Mucosa of rectum (tissue), 2 donors: ENCODE data around the gene FRMD4A.

Experiments used
- H3K27ac ChIP-seq, 2 donors: one replicate each; pipeline ENCODE4 v1.7.0; 2013; ENCODE audit warnings: inconsistent platforms in 2 of 2, low read depth in 2 of 2, low read length in 2 of 2
- H3K27me3 ChIP-seq, 2 donors: one replicate each; pipeline ENCODE4 v1.7.0; 2013; ENCODE audit warnings: low read length in 2 of 2; ENCODE audit not compliant: control insufficient read depth in 2 of 2, insufficient read depth in 2 of 2
- H3K36me3 ChIP-seq, 2 donors: one replicate each; pipeline ENCODE4 v1.7.0; 2013; ENCODE audit warnings: low read length in 2 of 2; ENCODE audit not compliant: control insufficient read depth in 2 of 2, insufficient read depth in 2 of 2
- H3K4me1 ChIP-seq, 2 donors: one replicate each; pipeline ENCODE4 v1.7.0; 2013; ENCODE audit warnings: low read length in 2 of 2, mild to moderate bottlenecking in 1 of 2; ENCODE audit not compliant: control insufficient read depth in 2 of 2, insufficient read depth in 2 of 2
- H3K4me3 ChIP-seq, 2 donors: one replicate each; pipeline ENCODE4 v1.7.0; 2013; ENCODE audit warnings: low read length in 2 of 2
- H3K9ac ChIP-seq, 2 donors: one replicate each; pipeline ENCODE4 v1.7.0; 2013; ENCODE audit warnings: low read length in 2 of 2, low read depth in 1 of 2, mild to moderate bottlenecking in 1 of 2
- H3K9me3 ChIP-seq, 2 donors: one replicate each; pipeline ENCODE4 v1.7.0; 2013; ENCODE audit warnings: low read length in 2 of 2; ENCODE audit not compliant: control insufficient read depth in 2 of 2
- donor health status: healthy.
- donor health status: Normal muscosa, but diverticular disease.

The FRMD4A gene

DNA sequence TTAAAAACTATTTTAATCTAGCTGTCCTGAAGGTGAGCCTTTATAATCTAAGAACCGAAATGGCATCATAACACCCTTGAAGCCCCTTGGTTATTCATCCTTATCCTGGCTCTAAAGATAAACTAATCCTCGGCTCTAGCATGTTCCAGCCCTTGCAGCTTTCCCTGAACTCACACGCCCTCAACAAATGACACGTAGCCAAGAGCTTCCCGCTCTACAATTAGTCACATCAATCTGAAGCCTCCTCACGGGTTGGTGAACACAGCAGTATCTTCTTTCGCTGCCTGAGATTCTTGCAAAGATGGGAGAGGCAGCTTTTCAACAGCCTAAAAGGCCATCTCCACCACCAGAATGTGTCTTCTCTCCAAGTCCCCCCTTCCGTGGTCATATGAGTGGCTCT, 4.1 kb downstream of the FRMD4A start:
- Histone ChIP-seq H3K36me3 (no peaks in the 10 kb centered on the region), H3K4me1 (no peaks in the 10 kb centered on the region), H3K9me3 (no peaks in the 10 kb centered on the region), H3K27ac (no peak overlapping the region), H3K27me3 (peaks cover 8 to 18% of the 10 kb centered on the region in 2 donors), H3K9ac (no peak overlapping the region), H3K4me3 (no peak overlapping the region)

DNA sequence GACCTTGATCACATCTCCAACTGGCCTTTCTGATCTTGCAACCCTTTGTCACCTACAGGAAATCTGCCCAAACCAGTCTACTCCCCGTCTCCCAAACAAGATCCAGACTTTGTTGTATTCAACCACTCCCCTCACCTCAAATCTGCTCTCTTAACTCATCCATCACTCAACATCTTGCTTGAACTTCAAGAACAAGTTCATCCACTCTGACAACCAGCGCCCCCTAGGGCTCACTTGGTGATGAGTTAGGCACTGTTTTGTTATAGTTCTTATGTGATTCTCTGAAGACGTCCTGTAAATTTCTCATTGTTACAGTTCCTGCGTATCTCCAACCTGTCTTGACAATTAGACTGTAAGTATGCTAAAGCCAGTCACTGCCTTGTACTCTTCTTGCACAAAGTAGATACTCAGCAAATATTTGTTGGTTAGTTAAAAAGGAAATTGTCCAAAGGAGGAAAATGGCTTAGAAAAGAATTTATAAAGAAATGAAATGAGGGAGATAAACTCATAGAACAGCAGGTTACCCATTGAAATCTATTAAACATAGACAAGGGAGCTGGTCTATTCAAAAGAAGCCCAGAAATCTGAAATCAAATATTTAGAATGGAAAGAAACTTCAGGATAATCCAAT, 5.3 kb downstream of the FRMD4A start:
- Histone ChIP-seq H3K27ac (no peak overlapping the region), H3K4me3 (no peak overlapping the region), H3K9me3 (no peaks in the 10 kb centered on the region), H3K9ac (no peak overlapping the region), H3K4me1 (no peaks in the 10 kb centered on the region), H3K27me3 (peaks cover 4 to 13% of the 10 kb centered on the region in 2 donors), H3K36me3 (no peaks in the 10 kb centered on the region)

DNA sequence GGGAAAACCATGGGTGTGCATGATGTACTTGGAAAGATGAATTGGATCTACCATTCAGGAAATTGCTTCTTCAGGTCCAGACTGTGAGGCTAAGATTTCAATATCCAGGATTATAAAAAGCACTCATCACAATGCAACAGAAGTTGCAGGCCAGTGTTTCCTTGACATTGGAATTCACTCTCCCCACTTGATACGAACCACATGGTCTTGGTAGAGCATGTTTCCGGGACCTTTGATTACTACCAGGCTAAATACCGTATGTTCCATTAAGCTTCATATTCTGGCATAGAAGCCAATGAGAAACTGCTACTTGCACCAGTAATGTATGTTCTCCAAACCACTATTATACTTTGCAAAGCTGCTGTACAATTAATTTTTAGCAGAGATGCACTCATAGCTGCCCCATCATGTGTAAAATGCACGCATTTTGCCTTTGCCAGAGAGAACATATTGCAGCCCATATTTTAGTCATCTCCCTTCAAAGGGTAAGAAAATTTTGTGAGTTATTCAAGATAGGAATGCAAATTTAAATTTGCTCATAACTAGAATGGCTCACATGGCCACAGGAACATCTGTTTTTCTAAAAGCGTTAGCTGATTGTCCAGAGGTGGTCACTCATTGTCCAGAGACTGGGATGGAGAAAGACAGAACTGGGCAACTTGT, 8.1 kb downstream of the FRMD4A start:
- Histone ChIP-seq H3K9me3 (no peaks in the 10 kb centered on the region), H3K4me1 (no peaks in the 10 kb centered on the region), H3K27me3 (peaks cover 2 to 5% of the 10 kb centered on the region in 2 donors), H3K4me3 (no peak overlapping the region), H3K27ac (no peak overlapping the region), H3K9ac (no peak overlapping the region), H3K36me3 (no peaks in the 10 kb centered on the region)

DNA sequence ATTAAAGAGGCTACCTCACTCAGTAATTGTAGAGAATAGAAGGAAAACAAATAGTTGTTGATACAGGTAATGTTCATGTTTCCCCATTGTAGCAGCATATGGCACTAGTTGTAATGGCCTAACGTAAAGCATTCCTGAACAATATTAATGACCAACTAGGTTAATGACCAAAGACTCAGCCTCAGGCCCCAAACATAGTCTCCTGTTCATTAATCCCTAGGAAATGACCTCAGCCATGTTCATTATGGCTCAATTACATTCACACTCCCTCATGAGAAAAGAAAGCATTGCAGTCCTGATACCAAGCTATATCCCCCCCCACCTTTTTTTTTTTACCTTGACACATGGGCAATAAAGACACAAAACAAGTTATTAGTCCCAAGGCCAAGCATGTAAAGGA, 12.7 kb downstream of the FRMD4A start:
- no peak overlapping the region for H3K9ac ChIP-seq
- H3K36me3 ChIP-seq, result no peaks in the 10 kb centered on the region
- no peaks in the 10 kb centered on the region for H3K4me1 ChIP-seq
- no peak overlapping the region for H3K27ac ChIP-seq
- no peak overlapping the region for H3K4me3 ChIP-seq
- no peaks in the 10 kb centered on the region for H3K9me3 ChIP-seq
- H3K27me3 ChIP-seq, result peaks cover 0 to 6% of the 10 kb centered on the region in 2 donors

DNA sequence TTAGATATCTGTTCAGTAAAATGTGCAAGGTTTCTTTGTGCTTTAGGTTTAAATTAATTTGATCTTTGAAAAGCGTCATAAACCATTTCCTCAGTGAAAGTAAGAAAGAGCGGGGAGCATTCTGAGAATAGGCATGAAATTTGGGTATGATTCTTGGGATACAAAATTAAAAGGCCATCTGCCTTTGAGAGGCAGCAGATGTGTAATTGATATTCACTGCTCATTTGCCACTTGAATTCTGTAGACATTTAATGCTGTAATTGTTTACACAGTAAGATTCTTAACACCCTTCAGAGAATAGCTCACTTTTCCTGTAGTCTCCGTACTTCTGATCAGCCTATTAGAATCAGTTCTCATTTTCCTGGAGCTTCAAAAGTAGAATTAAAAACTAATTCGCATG, 18.7 kb downstream of the FRMD4A start:
- Histone ChIP-seq H3K9ac (no peak overlapping the region), H3K27me3 (peaks cover 0 to 11% of the 10 kb centered on the region in 2 donors), H3K9me3 (no peaks in the 10 kb centered on the region), H3K27ac (no peak overlapping the region), H3K4me1 (no peaks in the 10 kb centered on the region), H3K36me3 (no peaks in the 10 kb centered on the region), H3K4me3 (no peak overlapping the region)

DNA sequence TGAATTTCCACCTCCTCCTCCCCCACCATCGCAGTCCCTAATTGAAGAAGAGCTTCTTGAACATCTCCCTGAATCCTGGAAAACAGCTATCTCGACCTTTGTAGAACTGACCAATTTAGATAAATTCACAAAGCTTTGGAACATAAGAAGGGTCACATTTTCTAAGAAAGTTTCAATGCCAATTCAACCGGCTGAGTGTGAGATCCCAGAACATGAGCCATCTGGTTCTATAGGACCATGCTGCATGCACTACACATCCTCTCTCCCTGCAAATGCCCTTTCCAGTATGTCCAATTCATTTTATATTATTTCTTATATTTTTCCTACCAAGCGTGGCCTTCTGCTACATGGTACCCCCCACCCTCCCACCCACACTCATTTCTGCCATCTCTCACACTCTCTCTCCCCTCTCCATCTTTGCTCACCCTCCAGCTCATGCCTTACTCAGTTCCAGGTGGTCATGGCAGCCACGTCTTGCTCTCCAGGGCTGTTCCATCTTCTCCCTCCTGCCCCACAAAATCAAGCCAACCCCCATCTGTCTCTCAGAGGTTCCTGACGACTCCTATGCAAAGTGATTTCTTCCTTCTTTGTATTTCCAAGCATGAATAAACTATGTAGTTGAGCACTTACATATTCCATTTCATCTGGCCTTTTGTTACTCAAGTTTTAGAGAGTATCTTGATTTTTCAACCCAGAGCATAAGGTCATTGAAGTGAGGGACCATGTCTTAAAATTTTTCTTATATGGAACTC, 19.3 kb downstream of the FRMD4A start:
- no peak overlapping the region for H3K4me3 ChIP-seq
- H3K36me3 ChIP-seq, result no peaks in the 10 kb centered on the region

DNA sequence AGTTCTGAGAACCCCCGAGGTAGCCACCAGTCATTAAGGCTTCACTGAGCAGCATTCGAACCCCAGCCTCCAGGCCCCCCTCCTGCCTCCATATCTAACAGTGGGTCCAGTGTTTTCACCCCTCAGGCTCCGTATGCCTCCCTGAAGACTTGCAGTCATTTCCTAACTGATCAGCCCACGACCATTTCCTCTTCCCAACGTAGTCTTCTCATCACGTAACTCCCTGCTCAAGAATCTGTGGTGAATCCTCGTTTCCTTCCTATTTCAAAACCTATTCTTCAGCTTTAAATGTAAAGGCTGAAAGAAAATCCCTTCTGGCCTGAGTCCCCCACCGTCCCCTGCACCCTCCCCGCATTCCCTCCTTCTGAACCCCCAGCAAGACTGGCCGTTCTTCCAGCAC, 21.1 kb downstream of the FRMD4A start:
- H3K9me3 ChIP-seq, result no peaks in the 10 kb centered on the region
- peaks cover 0 to 11% of the 10 kb centered on the region in 2 donors for H3K27me3 ChIP-seq
- no peaks in the 10 kb centered on the region for H3K4me1 ChIP-seq
- no peaks in the 10 kb centered on the region for H3K36me3 ChIP-seq
- H3K9ac ChIP-seq, result no peak overlapping the region
- no peak overlapping the region for H3K27ac ChIP-seq
- H3K4me3 ChIP-seq, result no peak overlapping the region

More for the DNA sequence above, 19.3 kb downstream of the FRMD4A start:
- Histone ChIP-seq H3K9ac (no peak overlapping the region), H3K9me3 (no peaks in the 10 kb centered on the region), H3K4me1 (no peaks in the 10 kb centered on the region), H3K27ac (no peak overlapping the region), H3K27me3 (peaks cover 0 to 11% of the 10 kb centered on the region in 2 donors)

DNA sequence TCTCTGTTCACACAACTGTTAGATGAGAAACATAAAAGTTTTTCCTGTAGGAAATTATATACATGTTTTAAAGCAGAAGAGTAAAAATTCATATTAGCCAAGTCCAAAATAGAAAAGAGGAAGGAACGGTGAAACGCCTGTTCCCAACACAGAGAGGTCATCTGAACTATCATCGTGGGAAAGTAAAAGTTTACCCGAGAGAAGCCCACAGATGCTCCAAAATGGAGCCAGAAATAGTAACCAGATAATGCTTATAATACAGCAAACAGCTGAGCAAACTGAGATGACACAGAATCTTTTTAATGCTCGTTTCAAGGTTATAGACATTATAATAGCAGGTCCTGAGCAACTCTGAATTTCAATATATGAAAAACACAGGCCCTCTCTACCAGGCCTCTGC, 24.5 kb downstream of the FRMD4A start:
- no peaks in the 10 kb centered on the region for H3K36me3 ChIP-seq
- no peaks in the 10 kb centered on the region for H3K9me3 ChIP-seq
- H3K4me1 ChIP-seq, result no peaks in the 10 kb centered on the region
- H3K27me3 ChIP-seq, result peaks cover 0 to 1% of the 10 kb centered on the region in 2 donors
- no peak overlapping the region for H3K9ac ChIP-seq
- no peak overlapping the region for H3K4me3 ChIP-seq
- no peak overlapping the region for H3K27ac ChIP-seq

DNA sequence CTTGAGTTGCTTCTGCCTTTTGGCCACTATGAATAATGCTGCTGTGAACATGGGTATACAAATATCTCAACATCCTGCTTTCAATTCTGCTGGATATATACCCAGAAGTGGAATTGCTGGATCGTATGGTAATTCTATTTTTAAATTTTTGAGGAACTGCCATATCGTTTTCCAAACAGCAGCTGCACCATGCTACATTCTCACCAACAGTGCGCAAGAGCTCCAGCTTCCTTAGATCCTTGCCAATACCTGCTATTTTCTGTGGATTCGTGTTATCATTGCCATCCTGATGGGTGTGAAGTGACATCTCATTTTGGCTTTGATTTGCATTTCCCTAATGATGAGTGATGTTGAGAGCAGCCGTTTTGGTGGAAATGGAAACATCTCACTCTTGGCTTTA, 26.7 kb downstream of the FRMD4A start:
- no peak overlapping the region for H3K9ac ChIP-seq
- H3K9me3 ChIP-seq, result no peaks in the 10 kb centered on the region
- no peak overlapping the region for H3K4me3 ChIP-seq
- no peak overlapping the region for H3K27ac ChIP-seq
- no peaks in the 10 kb centered on the region for H3K36me3 ChIP-seq
- H3K4me1 ChIP-seq, result no peaks in the 10 kb centered on the region
- peaks cover 0 to 2% of the 10 kb centered on the region in 2 donors for H3K27me3 ChIP-seq

DNA sequence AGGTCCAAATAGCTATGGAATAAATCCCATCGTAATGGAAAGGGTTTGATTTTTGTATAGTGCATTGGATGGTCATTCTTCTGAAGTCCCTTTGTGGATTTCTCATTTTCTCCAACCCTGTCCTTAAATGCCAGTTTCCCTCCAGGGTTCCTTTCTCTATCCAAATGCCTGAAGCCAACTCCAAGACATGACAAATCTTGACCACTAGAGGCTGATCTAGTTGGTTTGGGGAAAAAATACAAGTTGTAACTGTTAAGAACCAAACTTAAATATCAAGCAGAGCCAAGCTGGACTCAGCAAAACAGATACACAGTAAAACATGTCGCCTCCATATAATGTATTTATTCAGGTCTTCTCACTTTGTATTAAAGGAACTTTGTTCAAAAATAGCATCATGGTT, 28.7 kb downstream of the FRMD4A start:
- Histone ChIP-seq H3K4me1 (no peaks in the 10 kb centered on the region), H3K9ac (no peak overlapping the region), H3K27me3 (peaks cover 0 to 4% of the 10 kb centered on the region in 2 donors), H3K36me3 (no peaks in the 10 kb centered on the region), H3K4me3 (no peak overlapping the region), H3K9me3 (no peaks in the 10 kb centered on the region), H3K27ac (no peak overlapping the region)
